Measurements from ENCODE around the gene SLC27A6. TPM values are rescaled to one million over a fixed set of nuclear protein-coding genes. Genes with fewer than 3 reads are reported as not detected.

SLC27A6 gene
- total RNA-seq, 2 experiments from 2014 or later = not detected

- Mint-ChIP-seq H3K9me3 (peaks cover 6% of the 10 kb centered on the region), H3K4me3 (no peak overlapping the region)
- no peak for DNase-seq
Observed at GRCh38 chr5:129049126-129049799, 84.0 kb downstream of the SLC27A6 start.

GRCh38 chr5:129051283-129051682 lies 86.0 kb downstream of the SLC27A6 start:
- peaks cover 7% of the 10 kb centered on the region for H3K27me3 Mint-ChIP-seq
- POLR2A ChIA-PET = no interaction called here
- no peak for DNase-seq
- no peaks in the 10 kb centered on the region for H3K9me3 Mint-ChIP-seq
- CTCF ChIA-PET = no interaction called here
- H3K36me3 Mint-ChIP-seq = no peaks in the 10 kb centered on the region
- H3K4me3 Mint-ChIP-seq = no peak overlapping the region
- no peaks in the 10 kb centered on the region for H3K4me1 Mint-ChIP-seq (ENCODE audit: low read depth)
- no peak overlapping the region for H3K27ac Mint-ChIP-seq
- intact Hi-C loops (cut with micrococcal nuclease) = no loop called here

More at GRCh38 chr5:129049126-129049799, 84.0 kb downstream of the SLC27A6 start:
- H3K27me3 Mint-ChIP-seq = peaks cover 2% of the 10 kb centered on the region
- no peaks in the 10 kb centered on the region for H3K4me1 Mint-ChIP-seq (ENCODE audit: low read depth)
- no peak overlapping the region for H3K27ac Mint-ChIP-seq
- ChIA-PET CTCF (no interaction called here), POLR2A (no interaction called here)
- H3K36me3 Mint-ChIP-seq = peaks cover 3% of the 10 kb centered on the region
- intact Hi-C loops (cut with micrococcal nuclease) = no loop called here

GRCh38 chr5:129053438-129053837 lies 88.2 kb downstream of the SLC27A6 start:
- Mint-ChIP-seq H3K9me3 (no peaks in the 10 kb centered on the region), H3K27me3 (peaks cover 7% of the 10 kb centered on the region), H3K4me3 (no peak overlapping the region), H3K4me1 (ENCODE audit: low read depth) (no peaks in the 10 kb centered on the region), H3K36me3 (no peaks in the 10 kb centered on the region), H3K27ac (no peak overlapping the region)
- intact Hi-C loops (cut with micrococcal nuclease) = no loop called here
- DNase-seq = no peak
- CTCF ChIA-PET = no interaction called here
- POLR2A ChIA-PET = no interaction called here

- Mint-ChIP-seq H3K36me3 (no peaks in the 10 kb centered on the region), H3K27ac (no peak overlapping the region), H3K4me3 (no peak overlapping the region), H3K27me3 (peaks cover 6% of the 10 kb centered on the region), H3K9me3 (no peaks in the 10 kb centered on the region), H3K4me1 (ENCODE audit: low read depth) (no peaks in the 10 kb centered on the region)
- no peak for DNase-seq
- ChIA-PET POLR2A (no interaction called here), CTCF (interaction anchor here (1.1 kb wide), 1 partner anchor 11 kb away, joined by 3 read pairs; no protein-coding TSS in a partner anchor)
- intact Hi-C loops (cut with micrococcal nuclease) = no loop called here
Observed at GRCh38 chr5:129057329-129057728, 92.0 kb downstream of the SLC27A6 start.

DNA sequence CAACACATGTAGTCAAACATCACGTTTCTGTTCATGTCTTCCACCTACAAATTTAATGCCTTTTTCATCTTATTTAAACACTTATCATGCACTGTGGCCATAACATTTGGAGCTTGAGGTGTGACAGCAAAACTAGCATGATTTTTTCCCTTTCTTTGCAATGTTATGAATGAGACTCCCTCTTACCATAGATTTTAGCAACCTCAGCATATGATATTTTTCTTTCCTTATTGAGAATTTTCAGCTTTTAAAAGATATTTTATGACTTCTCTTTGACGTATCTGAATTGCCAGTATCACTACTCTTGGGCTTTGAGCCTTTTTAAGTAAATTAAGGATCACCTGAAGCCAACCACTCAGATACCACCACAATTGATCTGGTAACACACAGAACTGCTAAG lies 96.6 kb downstream of the SLC27A6 start:
- H3K9me3 Mint-ChIP-seq = no peaks in the 10 kb centered on the region
- no peak overlapping the region for H3K27ac Mint-ChIP-seq
- H3K4me3 Mint-ChIP-seq = no peak overlapping the region
- no peaks in the 10 kb centered on the region for H3K27me3 Mint-ChIP-seq
- H3K4me1 Mint-ChIP-seq (ENCODE audit: low read depth) = no peaks in the 10 kb centered on the region
- intact Hi-C loops (cut with micrococcal nuclease) = no loop called here
- ChIA-PET POLR2A (no interaction called here), CTCF (interaction anchor here (1.8 kb wide), 1 partner anchor 33 kb away, joined by 5 read pairs; the partner anchor contains the start of gene ISOC1)
- no peaks in the 10 kb centered on the region for H3K36me3 Mint-ChIP-seq
- no peak for DNase-seq

DNA sequence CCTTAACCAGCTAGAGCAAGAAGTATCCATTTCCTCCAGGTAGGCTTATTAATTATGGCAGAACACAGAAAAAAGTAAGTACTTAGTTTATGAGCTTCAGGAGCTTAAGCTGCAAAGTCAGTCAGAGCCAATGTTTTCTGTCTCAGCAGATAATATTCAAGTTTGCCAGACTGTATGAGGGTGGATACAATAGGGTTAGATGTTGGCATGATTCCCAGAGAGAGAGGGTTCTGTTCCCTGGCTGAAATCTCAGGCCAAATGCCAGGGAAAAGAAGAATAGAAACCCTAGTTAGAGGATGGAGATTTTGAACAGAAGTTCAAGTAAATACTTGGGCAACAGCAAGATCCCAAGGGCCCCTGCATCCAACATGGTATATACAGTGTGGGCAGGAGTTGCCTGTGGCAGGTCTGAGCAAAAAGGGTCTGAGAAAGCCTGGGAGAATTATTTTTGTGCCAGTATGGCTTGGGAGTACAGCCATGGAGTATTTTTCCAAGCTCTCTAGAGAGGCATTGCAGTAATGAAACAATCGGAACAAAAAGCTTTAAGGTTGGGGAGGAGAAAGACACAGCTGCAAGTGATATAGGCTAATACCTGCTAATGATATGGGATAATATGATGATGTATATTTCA lies 98.3 kb downstream of the SLC27A6 start:
- POLR2A ChIA-PET = no interaction called here
- intact Hi-C loops (cut with micrococcal nuclease) = no loop called here
- H3K4me1 Mint-ChIP-seq (ENCODE audit: low read depth) = no peaks in the 10 kb centered on the region
- no peaks in the 10 kb centered on the region for H3K9me3 Mint-ChIP-seq
- H3K27me3 Mint-ChIP-seq = peaks cover 2% of the 10 kb centered on the region
- H3K4me3 Mint-ChIP-seq = no peak overlapping the region
- no peak for DNase-seq
- CTCF ChIA-PET = no interaction called here
- H3K27ac Mint-ChIP-seq = no peak overlapping the region
- no peaks in the 10 kb centered on the region for H3K36me3 Mint-ChIP-seq

GRCh38 chr5:129065721-129066120 lies 100.4 kb downstream of the SLC27A6 start:
- intact Hi-C loops (cut with micrococcal nuclease) = no loop called here
- Mint-ChIP-seq H3K27ac (no peak overlapping the region), H3K4me3 (no peak overlapping the region), H3K36me3 (no peaks in the 10 kb centered on the region), H3K9me3 (no peaks in the 10 kb centered on the region), H3K4me1 (ENCODE audit: low read depth) (no peaks in the 10 kb centered on the region), H3K27me3 (peaks cover 2% of the 10 kb centered on the region)
- CTCF ChIA-PET = no interaction called here
- POLR2A ChIA-PET = no interaction called here
- no peak for DNase-seq

- peaks cover 2% of the 10 kb centered on the region for H3K27me3 Mint-ChIP-seq
- H3K9me3 Mint-ChIP-seq = no peaks in the 10 kb centered on the region
- H3K36me3 Mint-ChIP-seq = no peaks in the 10 kb centered on the region
- CTCF ChIA-PET = no interaction called here
- DNase-seq = no peak
- no peaks in the 10 kb centered on the region for H3K4me1 Mint-ChIP-seq (ENCODE audit: low read depth)
- no peak overlapping the region for H3K4me3 Mint-ChIP-seq
- POLR2A ChIA-PET = no interaction called here
- intact Hi-C loops (cut with micrococcal nuclease) = no loop called here
- no peak overlapping the region for H3K27ac Mint-ChIP-seq
Observed at GRCh38 chr5:129067745-129068144, 102.5 kb downstream of the SLC27A6 start.

DNA sequence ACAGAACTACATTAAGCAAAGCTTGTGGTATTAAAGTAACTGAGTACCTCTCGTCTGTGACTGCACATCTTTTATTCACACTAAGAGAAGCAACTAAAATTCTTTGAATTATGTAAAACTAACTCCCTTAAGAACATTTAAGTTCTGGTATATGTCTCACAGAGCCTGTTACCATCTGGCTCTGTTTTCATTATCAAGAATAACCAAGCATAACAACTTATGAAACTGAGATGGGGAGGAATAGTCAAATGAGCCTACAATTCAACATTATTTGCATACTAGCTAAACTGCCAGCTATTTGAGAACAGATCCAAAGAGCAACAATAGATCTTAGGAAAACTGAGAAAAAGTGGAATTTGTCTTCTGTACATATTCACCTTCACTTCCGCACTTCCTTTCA lies 104.0 kb downstream of the SLC27A6 start:
- CTCF ChIA-PET = no interaction called here
- DNase-seq = no peak
- no peaks in the 10 kb centered on the region for H3K9me3 Mint-ChIP-seq

DNA sequence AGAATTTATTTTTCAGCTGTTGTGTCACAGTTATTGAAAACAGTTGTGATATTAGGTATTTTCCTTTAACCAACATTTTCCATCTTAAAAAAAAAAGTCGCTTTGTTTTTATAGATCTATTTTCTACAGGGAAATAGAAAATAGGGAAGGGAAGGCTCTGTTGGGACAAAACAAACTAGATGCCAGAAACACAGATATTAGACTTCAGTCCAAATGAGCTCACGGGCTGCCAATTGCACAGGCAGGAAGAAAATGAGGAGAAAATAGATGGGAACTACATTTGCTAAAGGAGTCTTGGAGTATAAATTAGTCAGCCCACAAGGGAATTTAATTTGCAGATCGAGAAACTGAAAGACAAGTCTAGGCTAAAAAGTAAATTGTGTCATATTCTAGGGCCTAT lies 107.8 kb downstream of the SLC27A6 start:
- POLR2A ChIA-PET = no interaction called here
- DNase-seq = no peak
- H3K36me3 Mint-ChIP-seq = no peaks in the 10 kb centered on the region
- CTCF ChIA-PET = interaction anchor here (1.2 kb wide), 1 partner anchor 53 kb away, joined by 3 read pairs; no protein-coding TSS in a partner anchor
- no peak overlapping the region for H3K27ac Mint-ChIP-seq
- no peak overlapping the region for H3K4me3 Mint-ChIP-seq
- intact Hi-C loops (cut with micrococcal nuclease) = no loop called here
- no peaks in the 10 kb centered on the region for H3K4me1 Mint-ChIP-seq (ENCODE audit: low read depth)
- peaks cover 11% of the 10 kb centered on the region for H3K27me3 Mint-ChIP-seq
- H3K9me3 Mint-ChIP-seq = no peaks in the 10 kb centered on the region

More for the DNA sequence above, 104.0 kb downstream of the SLC27A6 start:
- H3K4me3 Mint-ChIP-seq = no peak overlapping the region
- no peaks in the 10 kb centered on the region for H3K36me3 Mint-ChIP-seq
- H3K4me1 Mint-ChIP-seq (ENCODE audit: low read depth) = no peaks in the 10 kb centered on the region
- intact Hi-C loops (cut with micrococcal nuclease) = no loop called here
- POLR2A ChIA-PET = no interaction called here
- peaks cover 10% of the 10 kb centered on the region for H3K27me3 Mint-ChIP-seq
- no peak overlapping the region for H3K27ac Mint-ChIP-seq

GRCh38 chr5:129074903-129075302 lies 109.6 kb downstream of the SLC27A6 start:
- DNase-seq = no peak
- peaks cover 11% of the 10 kb centered on the region for H3K27me3 Mint-ChIP-seq
- H3K36me3 Mint-ChIP-seq = no peaks in the 10 kb centered on the region
- intact Hi-C loops (cut with micrococcal nuclease) = no loop called here
- H3K9me3 Mint-ChIP-seq = no peaks in the 10 kb centered on the region
- no peak overlapping the region for H3K27ac Mint-ChIP-seq
- H3K4me1 Mint-ChIP-seq (ENCODE audit: low read depth) = no peaks in the 10 kb centered on the region
- POLR2A ChIA-PET = no interaction called here
- H3K4me3 Mint-ChIP-seq = no peak overlapping the region
- CTCF ChIA-PET = no interaction called here

- Mint-ChIP-seq H3K9me3 (no peaks in the 10 kb centered on the region), H3K4me3 (no peak overlapping the region), H3K4me1 (ENCODE audit: low read depth) (no peaks in the 10 kb centered on the region), H3K27ac (no peak overlapping the region), H3K36me3 (no peaks in the 10 kb centered on the region), H3K27me3 (peaks cover 12% of the 10 kb centered on the region)
- intact Hi-C loops (cut with micrococcal nuclease) = no loop called here
- DNase-seq = no peak
- ChIA-PET POLR2A (no interaction called here), CTCF (no interaction called here)
Observed at GRCh38 chr5:129077433-129078075, 112.3 kb downstream of the SLC27A6 start.

DNA sequence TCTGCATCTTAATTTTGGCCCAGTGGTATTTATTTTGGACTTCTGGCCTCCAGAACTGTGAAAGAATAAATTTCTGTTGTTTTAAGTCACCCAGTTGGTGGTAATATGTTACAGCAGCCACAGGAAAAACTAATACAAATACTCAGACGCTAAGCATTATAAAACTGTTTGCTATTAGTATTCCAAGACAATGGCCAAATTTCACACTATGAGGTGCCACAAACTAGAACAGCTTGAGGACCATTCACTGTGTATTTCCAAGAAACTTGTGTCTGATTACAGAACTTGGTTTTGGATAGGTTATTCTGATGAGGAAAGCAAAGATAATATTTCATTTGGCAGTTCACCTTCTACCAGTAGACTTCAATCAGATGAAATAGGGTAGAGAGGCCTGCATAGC lies 113.0 kb downstream of the SLC27A6 start:
- Mint-ChIP-seq H3K27me3 (peaks cover 14% of the 10 kb centered on the region), H3K27ac (no peak overlapping the region), H3K4me3 (no peak overlapping the region), H3K4me1 (ENCODE audit: low read depth) (no peaks in the 10 kb centered on the region), H3K9me3 (no peaks in the 10 kb centered on the region), H3K36me3 (no peaks in the 10 kb centered on the region)
- ChIA-PET POLR2A (no interaction called here), CTCF (no interaction called here)
- no peak for DNase-seq
- intact Hi-C loops (cut with micrococcal nuclease) = no loop called here
